GM12873 (cell line): Measurements from ENCODE around the gene COL4A2.

Experiments used
- CTCF ChIP-seq: IDR thresholded peaks from 2 replicates; pipeline ENCODE4 v1.5.1; 2012; ENCODE audit warnings: low read depth, mild to moderate bottlenecking, moderate library complexity, low read length, control low read depth; ENCODE audit not compliant: insufficient read depth; ENCODE audit errors: missing control alignments

COL4A2 gene

GRCh38 chr13:110433014-110433413, 125.9 kb downstream of the COL4A2 start:
- no peak for TF ChIP-seq CTCF

- no peak for TF ChIP-seq CTCF
Observed at GRCh38 chr13:110434629-110435028, 127.5 kb downstream of the COL4A2 start.

GRCh38 chr13:110435331-110435730, 128.2 kb downstream of the COL4A2 start:
- TF ChIP-seq CTCF, result no peak

GRCh38 chr13:110436276-110436675, 129.2 kb downstream of the COL4A2 start:
- TF ChIP-seq CTCF, result no peak

- no peak for TF ChIP-seq CTCF
Observed at GRCh38 chr13:110436786-110437370, 129.8 kb downstream of the COL4A2 start.

GRCh38 chr13:110438211-110438610, 131.1 kb downstream of the COL4A2 start:
- no peak for TF ChIP-seq CTCF

GRCh38 chr13:110438776-110439175, 131.7 kb downstream of the COL4A2 start:
- no peak for TF ChIP-seq CTCF
